Measurements from ENCODE around the gene PHKB. TPM values are rescaled to one million over a fixed set of nuclear protein-coding genes. Genes with fewer than 3 reads are reported as not detected.

Gene PHKB
- total RNA-seq, 1 donor from 2014 or later: 109 TPM

- no peaks in the 10 kb centered on the region for H3K79me2 ChIP-seq (ENCODE audit: low read depth)
- H2AFZ ChIP-seq (replicated peaks): no peak overlapping the region
- Mint-ChIP-seq H3K27me3 (ENCODE audit: insufficient read depth, low read depth) (no peaks in the 10 kb centered on the region), H3K27ac (no peak overlapping the region), H3K36me3 (peaks cover 3% of the 10 kb centered on the region), H3K4me1 (no peaks in the 10 kb centered on the region), H3K4me3 (no peak overlapping the region), H3K9me3 (no peaks in the 10 kb centered on the region)
- H3F3A ChIP-seq (ENCODE audit: low read depth): no peaks in the 10 kb centered on the region
- DNase-seq (ENCODE audit: low spot score): no peak
- no peaks in the 10 kb centered on the region for H4K20me1 ChIP-seq (ENCODE audit: low read depth)
- no peak overlapping the region for H3K27ac ChIP-seq
- H3K27me3 ChIP-seq: no peaks in the 10 kb centered on the region
- H3K9ac ChIP-seq: no peak overlapping the region
- H3K4me2 ChIP-seq: no peak overlapping the region
- no peak overlapping the region for H3K4me3 ChIP-seq
- TF ChIP-seq EZH2phosphoT487 (IDR thresholded peaks at IDR 0.05) (no peak), CTCF (IDR thresholded peaks at IDR 0.05) (no peak), EZH2 (IDR thresholded peaks at IDR 0.05) (no peak)
- no peaks in the 10 kb centered on the region for H3K4me1 ChIP-seq
- no peaks in the 10 kb centered on the region for H3K9me3 ChIP-seq (ENCODE audit: low read depth)
- H3K36me3 ChIP-seq: no peaks in the 10 kb centered on the region
These were observed 251.4 kb downstream of the PHKB start for GRCh38 chr16:47712276-47713224.

- Histone ChIP-seq H3K4me2 (no peak overlapping the region), H3F3A (ENCODE audit: low read depth) (no peaks in the 10 kb centered on the region), H3K9ac (no peak overlapping the region)
These were observed 252.1 kb downstream of the PHKB start for GRCh38 chr16:47713225-47713595.

GRCh38 chr16:47715442-47716083 lies 254.4 kb downstream of the PHKB start:
- H3K9ac ChIP-seq: no peak overlapping the region
- Mint-ChIP-seq H3K4me3 (no peak overlapping the region), H3K4me1 (no peaks in the 10 kb centered on the region), H3K9me3 (no peaks in the 10 kb centered on the region), H3K27me3 (ENCODE audit: insufficient read depth, low read depth) (peaks cover 2% of the 10 kb centered on the region), H3K36me3 (peaks cover 3% of the 10 kb centered on the region), H3K27ac (no peak overlapping the region)
- DNase-seq (ENCODE audit: low spot score): no peak
- H3K4me3 ChIP-seq: no peak overlapping the region
- H2AFZ ChIP-seq (replicated peaks): no peak overlapping the region
- H3K9me3 ChIP-seq (ENCODE audit: low read depth): no peaks in the 10 kb centered on the region
- H3K4me1 ChIP-seq: no peaks in the 10 kb centered on the region
- no peak overlapping the region for H3K4me2 ChIP-seq
- H3K36me3 ChIP-seq: no peaks in the 10 kb centered on the region
- no peaks in the 10 kb centered on the region for H4K20me1 ChIP-seq (ENCODE audit: low read depth)
- TF ChIP-seq CTCF (IDR thresholded peaks at IDR 0.05) (no peak), EZH2 (IDR thresholded peaks at IDR 0.05) (no peak), EZH2phosphoT487 (IDR thresholded peaks at IDR 0.05) (no peak)
- no peaks in the 10 kb centered on the region for H3K27me3 ChIP-seq
- no peaks in the 10 kb centered on the region for H3F3A ChIP-seq (ENCODE audit: low read depth)
- no peak overlapping the region for H3K27ac ChIP-seq
- no peaks in the 10 kb centered on the region for H3K79me2 ChIP-seq (ENCODE audit: low read depth)

More at GRCh38 chr16:47713225-47713595, 252.1 kb downstream of the PHKB start:
- no peaks in the 10 kb centered on the region for H3K4me1 Mint-ChIP-seq
- TF ChIP-seq EZH2phosphoT487 (IDR thresholded peaks at IDR 0.05) (no peak), EZH2 (IDR thresholded peaks at IDR 0.05) (no peak), CTCF (IDR thresholded peaks at IDR 0.05) (no peak)
- Histone ChIP-seq H2AFZ (replicated peaks) (no peak overlapping the region), H3K9me3 (ENCODE audit: low read depth) (no peaks in the 10 kb centered on the region), H3K27me3 (no peaks in the 10 kb centered on the region), H3K79me2 (ENCODE audit: low read depth) (no peaks in the 10 kb centered on the region), H3K4me3 (no peak overlapping the region), H3K27ac (no peak overlapping the region), H3K36me3 (no peaks in the 10 kb centered on the region), H3K4me1 (no peaks in the 10 kb centered on the region), H4K20me1 (ENCODE audit: low read depth) (no peaks in the 10 kb centered on the region)
- H3K4me3 Mint-ChIP-seq: no peak overlapping the region
- H3K36me3 Mint-ChIP-seq: peaks cover 3% of the 10 kb centered on the region
- no peak overlapping the region for H3K27ac Mint-ChIP-seq
- H3K9me3 Mint-ChIP-seq: no peaks in the 10 kb centered on the region
- peaks cover 2% of the 10 kb centered on the region for H3K27me3 Mint-ChIP-seq (ENCODE audit: insufficient read depth, low read depth)
- DNase-seq (ENCODE audit: low spot score): no peak

Measured in neural progenitor cell (in vitro differentiated cells).